K562 (cell line): ENCODE data around the gene ACAA2. TPM values are rescaled to one million over a fixed set of nuclear protein-coding genes. Genes with fewer than 3 reads are reported as not detected.

Source experiments
- ATAC-seq: fragments of 200-7000 bp; cut with Tn5 transposase; 3 replicates; pipeline ENCODE4 v1.9.1; 2020; ENCODE audit warnings: moderate library complexity
- BruUV-seq: library from RNA; stranded (reverse); fragments of 400-500 nt; replicated peaks from 2 replicates; lab custom pipeline; 2021; lab: Mats Ljungman, UMichigan
- CTCF ChIA-PET: fragments of 300-600 bp; formaldehyde crosslinking; extraction: SDS; loops from one replicate; lab custom pipeline; 2021; ENCODE audit warnings: low intra/inter-chr PET ratio; lab: Yijun Ruan, JAX
- POLR2A ChIA-PET: fragments of 300-600, 350-650 bp; sonication (Branson Sonifier 250); formaldehyde crosslinking; extraction: SDS; loops from one replicate; lab custom pipeline; 2021; ENCODE audit warnings: antibody characterized with exemption, inconsistent platforms; lab: Yijun Ruan, JAX
- DNase-seq, 4 experiments: peaks; one replicate each; pipeline versions ENCODE4 v3.0.0 to v3.0.0-alpha.2; 2011 to 2018; ENCODE audit warnings: low spot score in 3 of 4, mixed read lengths in 3 of 4; ENCODE audit errors: extremely low read depth in 1 of 4
- FAIRE-seq: peaks from 2 replicates; lab custom pipeline; 2011; peaks lifted over from hg19 to GRCh38; lab: Jason Lieb, UNC
- H2AFZ ChIP-seq: 2 replicates; pipeline ENCODE4 v1.6.0; 2011; ENCODE audit warnings: low read depth, low read length, control low read depth, inconsistent platforms
- H3K27ac ChIP-seq: fragments of 200-600 bp; 3 replicates; pipeline ENCODE4 v1.8.0; 2011; ENCODE audit warnings: low read depth, mild to moderate bottlenecking, control low read depth, inconsistent platforms, low read length, moderate library complexity, mixed read lengths; ENCODE audit errors: extremely low read depth
- H3K27me3 ChIP-seq, 2 experiments: fragments of 300-600 bp in 1 of 2; 2 replicates in 1 of 2; 3 replicates in 1 of 2; pipeline versions ENCODE4 v1.6.0 to v1.8.0; 2011; ENCODE audit warnings: inconsistent platforms in 2 of 2, low read length in 2 of 2, mild to moderate bottlenecking in 1 of 2, mixed read lengths in 1 of 2, moderate library complexity in 1 of 2; ENCODE audit not compliant: control insufficient read depth in 2 of 2, insufficient read depth in 2 of 2
- H3K36me3 ChIP-seq: fragments of 300-600 bp; 3 replicates; pipeline ENCODE4 v1.8.0; 2011; ENCODE audit warnings: mild to moderate bottlenecking, low read length, inconsistent platforms; ENCODE audit not compliant: control insufficient read depth, insufficient read depth
- H3K4me1 ChIP-seq, 2 experiments: fragments of 200-600 bp in 1 of 2; replicated peaks in 1 of 2; 2 replicates in 1 of 2; 3 replicates in 1 of 2; pipeline versions ENCODE4 v1.5.1 to v1.8.0; 2011; ENCODE audit warnings: inconsistent platforms in 2 of 2, low read length in 2 of 2, mild to moderate bottlenecking in 1 of 2, mixed read lengths in 1 of 2, moderate library complexity in 1 of 2; ENCODE audit not compliant: control insufficient read depth in 2 of 2, insufficient read depth in 2 of 2
- H3K4me2 ChIP-seq: 2 replicates; pipeline ENCODE4 v1.6.1; 2011; ENCODE audit warnings: low read length, control low read depth, inconsistent platforms, mixed read lengths; ENCODE audit not compliant: insufficient read depth
- H3K4me3 ChIP-seq: fragments of 200-600 bp; sonication (generic), shearing (Covaris generic); 2 replicates; pipeline ENCODE4 v1.5.1; 2016; ENCODE audit warnings: control low read depth, inconsistent platforms
- H3K79me2 ChIP-seq: fragments of 200-600 bp; 3 replicates; pipeline ENCODE4 v1.8.0; 2011; ENCODE audit warnings: low read length, inconsistent platforms; ENCODE audit not compliant: control insufficient read depth, insufficient read depth
- H3K9ac ChIP-seq, 2 experiments: 2 replicates each; pipeline versions ENCODE4 v1.6.0 to v1.6.1; 2011; ENCODE audit warnings: low read depth in 2 of 2, low read length in 2 of 2, control low read depth in 1 of 2, inconsistent platforms in 1 of 2, mild to moderate bottlenecking in 1 of 2, mixed read lengths in 1 of 2; ENCODE audit not compliant: insufficient read depth in 1 of 2
- H3K9me1 ChIP-seq: one replicate; pipeline ENCODE4 v1.6.0; 2011; ENCODE audit warnings: inconsistent platforms, mild to moderate bottlenecking, low read length, moderate library complexity; ENCODE audit not compliant: control insufficient read depth, insufficient read depth
- H3K9me3 ChIP-seq: replicated peaks from 2 replicates; pipeline ENCODE4 v1.5.1; 2011; ENCODE audit warnings: low read depth, low read length, inconsistent platforms; ENCODE audit not compliant: control insufficient read depth, insufficient read depth
- H4K20me1 ChIP-seq: replicated peaks from 2 replicates; pipeline ENCODE4 v1.6.1; 2011; ENCODE audit warnings: low read length, inconsistent platforms, mixed read lengths; ENCODE audit not compliant: control insufficient read depth, insufficient read depth
- C11orf30 ChIP-seq: fragments of 450-650 bp; IDR thresholded peaks from 2 replicates; pipeline ENCODE4 v1.6.1; 2016; ENCODE audit warnings: low read depth, mild to moderate bottlenecking
- MAFF ChIP-seq: IDR thresholded peaks from 2 replicates; pipeline ENCODE4 v1.6.1; 2012; ENCODE audit warnings: low read length, improper control_type of control experiment
- MAFG ChIP-seq: fragments of 450-650 bp; conservative IDR thresholded peaks from 2 replicates; pipeline ENCODE4 v1.6.1; 2016; ENCODE audit warnings: missing genetic modification characterization, missing compliant biosample characterization
- MAFK ChIP-seq: IDR thresholded peaks from 2 replicates; pipeline ENCODE4 v1.6.1; 2011; ENCODE audit warnings: low read length, improper control_type of control experiment
- MEF2A ChIP-seq: IDR thresholded peaks from 2 replicates; pipeline ENCODE4 v1.6.1; 2011; ENCODE audit warnings: low read depth, mild to moderate bottlenecking, low read length, moderate library complexity; ENCODE audit not compliant: control insufficient read depth
- NR2F6 ChIP-seq: fragments of 450-650 bp; formaldehyde crosslinking; IDR thresholded peaks from 2 replicates; pipeline ENCODE4 v1.4.0; 2020; ENCODE audit warnings: mild to moderate bottlenecking
- RFX5 ChIP-seq: IDR thresholded peaks from 2 replicates; pipeline ENCODE4 v1.6.1; 2011; ENCODE audit warnings: low read depth, mild to moderate bottlenecking, improper control_type of control experiment, low read length
- ZNF316 ChIP-seq: fragments of 450-650 bp; IDR thresholded peaks from 2 replicates; pipeline ENCODE4 v1.6.1; 2016
- WGBS: fragments of 100-300 bp; shearing (Covaris generic); methylation state at CpG from one replicate; pipeline ENCODE4 v1.1.6; 2016; ENCODE audit warnings: low coverage, mixed read lengths; ENCODE audit not compliant: insufficient coverage; ENCODE audit errors: missing lambda C conversion rate; 5-methylcytosine and 5-hydroxymethylcytosine counted together
- in situ Hi-C: fragments of 300-500 bp; cut with MboI; formaldehyde crosslinking; loops from 4 replicates; pipeline ENCODE4 v1.15.0; 2018; ENCODE audit warnings: inconsistent platforms, mixed read lengths
- intact Hi-C: fragments of 100-400 bp; cut with micrococcal nuclease; formaldehyde crosslinking; loops from 2 replicates; pipeline ENCODE4 v1.14.2; 2022
- polyA plus RNA-seq, 8 experiments: library from polyadenylated mRNA; depleted of rRNA in 4 of 8; stranded (reverse) in 5 of 8; unstranded in 3 of 8; fragments of >200 nt; fragmentation: Nextera tagmentation in 2 of 8; fragmentation: Illumina TruSeq in 1 of 8; extraction: Ambion mirVana in 2 of 8; extraction: Trizol in 1 of 8; gene quantifications; 2 replicates each; pipeline versions ENCODE4 v1.2.1 to v1.2.3, GENCODE V29; 2011 to 2014; ENCODE audit warnings: inconsistent platforms in 1 of 8, missing spikeins in 1 of 8
- total RNA-seq, 7 experiments: library from RNA; depleted of rRNA in 6 of 7; stranded (reverse); fragments of >200 nt in 6 of 7; fragmentation: Illumina TruSeq in 2 of 7; extraction: Trizol in 2 of 7; gene quantifications; 2 replicates each; pipeline versions ENCODE4 v1.2.1 to v1.2.3, GENCODE V29; 2011 to 2021; ENCODE audit warnings: low replicate concordance in 1 of 7

The ACAA2 gene
- total and polyA plus RNA-seq, 9 of the 15 experiments (the other 6 are each of a cell fraction or from before 2014, with no cell fraction given) = 13.2 to 31.5 (median 21.7) TPM

GRCh38 chr18:49811151-49811938 lies 2.0 kb downstream of the ACAA2 start:
- no peak for DNase-seq
- in situ Hi-C loops = no loop called here
- 71% methylated on average over 7 of the region's 7 CpGs for WGBS
- peak; percentile 64 for TF ChIP-seq C11orf30
- no peak for TF ChIP-seq MEF2A
- peak; percentile 82 for TF ChIP-seq ZNF316
- no peak for TF ChIP-seq NR2F6 (CRISPR knock-in tag)
- peak; percentile 53; the same call in 1 of the 2 replicates for TF ChIP-seq MAFK
- TF ChIP-seq MAFG (tag) = peak; percentile 64
- peak; percentile 57; the same call in 1 of the 2 replicates for TF ChIP-seq MAFF
- no peak for TF ChIP-seq RFX5
- no peak overlapping the region for H3K4me2 ChIP-seq
- intact Hi-C loops = no loop called here
- no peak overlapping the region for H3K9ac ChIP-seq
- H3K27ac ChIP-seq = no peak overlapping the region
- no peaks in the 10 kb centered on the region for H3K9me1 ChIP-seq
- no peak for ATAC-seq
- CTCF ChIA-PET = no interaction called here
- peaks cover 3 to 21% of the 10 kb centered on the region in 2 experiments; a peak in 3 of 5 replicates for H3K4me1 ChIP-seq
- H3K27me3 ChIP-seq = no peaks in the 10 kb centered on the region
- no peak for FAIRE-seq
- no TSS peak for BruUV-seq
- no peaks in the 10 kb centered on the region for H3K36me3 ChIP-seq
- POLR2A ChIA-PET = interaction anchor here (0.5 to 1.9 kb wide), 4 partner anchors 18 to 1298 kb away, joined by 3 to 5 read pairs (median 3); no protein-coding TSS in a partner anchor
- H2AFZ ChIP-seq = no peak overlapping the region
- H3K9me3 ChIP-seq = no peaks in the 10 kb centered on the region; the same call in 1 of the 2 replicates
- peaks cover 10% of the 10 kb centered on the region; the same call in 2 of the 3 replicates for H3K79me2 ChIP-seq
- no peaks in the 10 kb centered on the region for H4K20me1 ChIP-seq
- H3K4me3 ChIP-seq = no peak overlapping the region
